ENCODE results near the gene BLOC1S1. TPM values are rescaled to one million over a fixed set of nuclear protein-coding genes. Genes with fewer than 3 reads are reported as not detected.

Gene BLOC1S1
- total RNA-seq, 1 experiment from 2014 or later: 66.7 TPM

DNA sequence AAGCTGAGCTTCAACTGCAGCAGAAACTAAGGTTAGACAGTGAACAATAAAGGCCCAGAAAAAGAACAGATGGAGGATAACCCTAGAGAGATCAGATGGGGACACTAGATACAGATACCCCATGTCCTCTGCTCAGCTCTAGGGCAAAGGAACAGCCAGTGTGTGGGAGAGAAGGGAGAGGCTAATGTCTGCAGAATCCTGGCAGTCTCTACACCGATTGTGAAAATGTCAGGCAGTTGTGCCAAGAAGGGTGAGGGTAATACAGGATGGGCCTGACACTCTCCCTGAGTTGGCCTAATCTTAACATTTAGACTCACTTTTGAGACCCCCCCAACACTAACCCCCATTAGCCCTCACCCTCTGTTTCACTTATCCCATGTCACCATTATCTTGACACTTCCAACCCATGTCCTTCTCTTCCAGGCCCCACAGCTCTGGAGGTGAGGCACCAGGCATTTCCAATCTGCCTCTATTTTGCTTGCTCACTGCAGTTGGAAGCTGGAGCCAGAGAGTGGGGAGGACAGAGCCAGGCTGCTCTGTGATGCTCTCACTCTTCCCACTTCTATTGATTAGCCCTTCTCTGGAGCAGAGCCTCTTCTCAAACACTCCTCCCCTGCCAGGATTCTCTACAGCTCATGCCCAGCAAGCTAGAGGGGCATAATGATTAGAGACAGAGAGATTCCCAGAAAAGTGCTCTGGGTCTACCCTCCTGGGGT lies 3.0 kb upstream of the BLOC1S1 start:
- H3K27ac ChIP-seq: no peak overlapping the region
- no peak for DNase-seq
- H3K27me3 ChIP-seq: no peaks in the 10 kb centered on the region; the same call in 1 of the 2 replicates
- H3K36me3 ChIP-seq: no peaks in the 10 kb centered on the region
- H3K4me3 ChIP-seq: no peak overlapping the region
- peaks cover 8% of the 10 kb centered on the region for H3K4me1 ChIP-seq
- H3K9me3 ChIP-seq (replicated peaks): no peaks in the 10 kb centered on the region

DNA sequence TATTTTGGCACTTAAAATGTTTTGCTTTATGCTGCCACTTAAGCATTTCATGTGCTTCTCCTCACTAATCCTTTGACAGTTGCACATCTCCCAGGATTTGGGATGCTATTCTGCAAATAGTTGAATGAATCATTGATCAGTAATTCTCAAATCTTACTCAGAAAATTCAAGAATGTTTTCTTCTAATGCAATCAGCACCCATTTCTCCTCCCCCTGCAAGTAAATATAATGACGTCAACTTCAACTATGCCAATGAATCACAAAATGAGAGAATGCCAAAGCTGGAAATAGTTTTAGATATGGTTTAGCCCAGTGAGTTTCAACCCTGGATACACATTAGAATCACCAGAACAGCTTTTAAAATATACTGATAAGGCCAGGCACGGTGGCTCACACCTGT lies 2.1 kb upstream of the BLOC1S1 start:
- Histone ChIP-seq H3K27me3 (no peaks in the 10 kb centered on the region; the same call in 1 of the 2 replicates), H3K4me3 (no peak overlapping the region), H3K36me3 (no peaks in the 10 kb centered on the region), H3K9me3 (replicated peaks) (no peaks in the 10 kb centered on the region), H3K4me1 (peaks cover 17% of the 10 kb centered on the region), H3K27ac (no peak overlapping the region)
- DNase-seq: no peak

- Histone ChIP-seq H3K27ac (peak overlapping the region; percentile 80; the same call in 1 of the 2 replicates), H3K9me3 (replicated peaks) (no peaks in the 10 kb centered on the region), H3K36me3 (no peaks in the 10 kb centered on the region), H3K4me1 (peaks cover 26% of the 10 kb centered on the region), H3K27me3 (no peaks in the 10 kb centered on the region), H3K4me3 (peak overlapping the region; percentile 79)
- peak in 1 of 2 experiments; percentile 26 for DNase-seq
Measured at GRCh38 chr12:55715169-55715764, 579 bp upstream of the BLOC1S1 start.

DNA sequence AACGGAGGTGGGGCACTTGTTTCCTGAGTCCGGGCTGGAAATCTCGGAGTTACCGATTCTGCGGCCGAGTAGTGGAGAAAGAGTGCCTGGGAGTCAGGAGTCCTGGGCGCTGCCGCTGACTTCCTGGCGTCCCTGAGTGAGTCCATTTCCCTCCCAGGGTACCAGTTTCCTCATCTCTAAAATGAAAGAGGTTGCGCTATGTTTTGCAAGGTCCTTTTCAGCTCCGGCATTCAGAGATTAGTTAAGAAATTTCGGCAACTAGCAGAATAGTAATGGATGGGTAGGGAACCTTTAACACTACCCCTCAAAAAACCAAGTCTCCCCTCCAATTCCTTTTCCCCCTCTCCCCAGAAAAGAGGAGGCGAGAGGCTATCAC lies 724 bp downstream of the BLOC1S1 start:
- no peaks in the 10 kb centered on the region for H3K27me3 ChIP-seq
- H3K36me3 ChIP-seq: no peaks in the 10 kb centered on the region
- H3K4me3 ChIP-seq: peak overlapping the region; percentile 79
- no peaks in the 10 kb centered on the region for H3K9me3 ChIP-seq (replicated peaks)
- no peak for DNase-seq
- H3K27ac ChIP-seq: peak overlapping the region; percentile 80
- peaks cover 30% of the 10 kb centered on the region for H3K4me1 ChIP-seq

DNA sequence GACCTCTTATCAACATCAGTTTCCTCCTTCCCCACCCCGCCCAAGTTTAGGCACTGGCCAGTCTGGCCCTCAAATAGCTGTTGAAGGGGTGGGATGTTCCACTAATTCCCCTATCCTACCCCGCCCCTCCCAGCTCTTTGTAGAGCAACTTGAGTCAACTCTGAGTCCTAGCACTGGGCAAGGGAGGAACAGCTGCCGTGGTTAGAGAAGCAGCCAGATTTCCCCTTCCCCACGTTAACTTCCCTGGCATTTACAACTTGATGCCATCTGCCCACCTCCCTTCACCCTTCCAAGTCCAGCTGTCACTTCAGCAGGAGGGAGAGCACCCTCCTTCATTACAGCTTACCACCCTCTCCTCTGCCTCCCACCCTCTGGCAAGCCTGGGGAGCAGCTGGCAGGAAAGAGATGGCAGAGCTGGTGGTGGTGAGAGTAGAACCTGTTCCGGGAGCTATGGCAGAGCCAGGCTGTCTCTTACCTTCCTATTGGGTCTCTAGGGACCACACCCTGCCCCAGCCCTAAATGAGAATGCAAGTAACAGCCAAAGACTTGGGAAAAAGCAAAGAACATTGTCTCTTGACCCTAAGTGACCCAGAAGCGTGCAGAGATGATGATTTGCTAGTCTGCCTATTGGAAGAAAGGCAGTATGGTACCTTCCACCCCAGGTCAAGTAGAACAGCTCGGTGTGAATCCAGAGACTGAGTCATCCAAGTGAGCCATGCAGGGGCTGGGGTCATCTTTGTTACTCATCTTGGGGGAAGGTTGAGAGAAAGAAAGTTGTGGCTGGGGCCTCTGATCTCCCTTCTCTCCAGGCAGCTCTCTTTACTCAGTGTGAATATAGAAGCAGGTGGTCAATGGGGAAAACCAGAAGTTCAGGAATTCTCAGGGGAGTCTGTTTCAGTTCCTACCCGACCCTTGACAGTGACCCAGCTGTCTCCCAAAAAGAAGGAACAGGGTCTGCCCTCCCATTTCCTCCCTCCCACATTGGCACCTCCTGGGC lies 1.5 kb downstream of the BLOC1S1 start:
- Histone ChIP-seq H3K4me1 (peaks cover 32% of the 10 kb centered on the region), H3K27ac (peak overlapping the region; percentile 80), H3K36me3 (no peaks in the 10 kb centered on the region), H3K27me3 (no peaks in the 10 kb centered on the region), H3K4me3 (peak overlapping the region; percentile 79), H3K9me3 (replicated peaks) (no peaks in the 10 kb centered on the region)
- peak; percentile 77 to 81 for DNase-seq

DNA sequence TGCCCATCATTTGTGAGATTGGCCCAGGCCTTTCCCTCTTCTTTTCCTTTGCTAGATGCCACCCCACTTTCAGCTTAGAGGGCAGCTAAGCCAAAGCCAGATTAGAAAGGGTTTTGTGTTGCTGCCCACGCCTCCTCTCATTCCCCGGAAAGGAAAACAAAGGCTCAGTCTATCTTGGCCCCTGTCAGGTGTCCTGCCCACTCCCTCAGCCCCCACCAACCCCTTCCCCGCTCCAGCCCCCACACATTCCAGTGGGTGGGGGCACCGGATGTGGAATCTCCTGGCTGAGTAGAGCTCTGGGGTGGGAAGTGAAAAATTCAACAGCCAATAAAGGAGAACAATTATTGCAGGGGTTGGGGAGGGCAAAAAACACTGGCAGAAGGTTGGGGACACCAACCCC lies 2.2 kb downstream of the BLOC1S1 start:
- DNase-seq: peak; percentile 55 to 66
- peaks cover 32% of the 10 kb centered on the region for H3K4me1 ChIP-seq
- no peaks in the 10 kb centered on the region for H3K9me3 ChIP-seq (replicated peaks)
- H3K27ac ChIP-seq: peak overlapping the region; percentile 80
- no peak overlapping the region for H3K4me3 ChIP-seq
- no peaks in the 10 kb centered on the region for H3K36me3 ChIP-seq
- H3K27me3 ChIP-seq: no peaks in the 10 kb centered on the region

- H3K4me3 ChIP-seq: no peak overlapping the region
- H3K27me3 ChIP-seq: no peaks in the 10 kb centered on the region
- H3K36me3 ChIP-seq: peaks cover 4% of the 10 kb centered on the region; the same call in 1 of the 2 replicates
- H3K27ac ChIP-seq: peak overlapping the region; percentile 80
- H3K9me3 ChIP-seq (replicated peaks): no peaks in the 10 kb centered on the region
- peaks cover 32% of the 10 kb centered on the region for H3K4me1 ChIP-seq
- DNase-seq: no peak
Measured at GRCh38 chr12:55718624-55719275, 2.9 kb downstream of the BLOC1S1 start.

DNA sequence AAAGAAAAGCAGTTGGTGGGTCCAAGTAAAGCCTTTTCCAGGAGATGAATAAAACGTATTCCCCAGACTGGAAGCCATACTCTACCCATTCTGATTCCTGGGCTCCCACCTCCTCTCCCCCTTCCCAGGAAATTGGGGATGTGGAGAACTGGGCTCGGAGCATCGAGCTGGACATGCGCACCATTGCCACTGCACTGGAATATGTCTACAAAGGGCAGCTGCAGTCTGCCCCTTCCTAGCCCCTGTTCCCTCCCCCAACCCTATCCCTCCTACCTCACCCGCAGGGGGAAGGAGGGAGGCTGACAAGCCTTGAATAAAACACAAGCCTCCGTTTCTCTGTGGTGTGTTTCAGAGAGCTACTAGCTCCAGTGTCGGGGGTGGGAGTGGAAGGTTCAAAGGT lies 3.5 kb downstream of the BLOC1S1 start:
- no peaks in the 10 kb centered on the region for H3K9me3 ChIP-seq (replicated peaks)
- peaks cover 32% of the 10 kb centered on the region for H3K4me1 ChIP-seq
- H3K36me3 ChIP-seq: peaks cover 10% of the 10 kb centered on the region
- no peak overlapping the region for H3K4me3 ChIP-seq
- H3K27ac ChIP-seq: no peak overlapping the region
- H3K27me3 ChIP-seq: no peaks in the 10 kb centered on the region
- DNase-seq: no peak

GRCh38 chr12:55720071-55720564 lies 4.3 kb downstream of the BLOC1S1 start, which contains the start of gene RDH5:
Gene RDH5 (plus strand): TSS chr12:55720393. CDS start chr12:55721185, 792 bp downstream.
- Histone ChIP-seq H3K9me3 (replicated peaks) (no peaks in the 10 kb centered on the region), H3K27me3 (no peaks in the 10 kb centered on the region), H3K4me3 (no peak within 1 kb of the TSS), H3K36me3 (peaks cover 16% of the 10 kb centered on the region), H3K27ac (no peak within 1 kb of the TSS), H3K4me1 (peaks cover 32% of the 10 kb centered on the region)
- DNase-seq: no peak

DNA sequence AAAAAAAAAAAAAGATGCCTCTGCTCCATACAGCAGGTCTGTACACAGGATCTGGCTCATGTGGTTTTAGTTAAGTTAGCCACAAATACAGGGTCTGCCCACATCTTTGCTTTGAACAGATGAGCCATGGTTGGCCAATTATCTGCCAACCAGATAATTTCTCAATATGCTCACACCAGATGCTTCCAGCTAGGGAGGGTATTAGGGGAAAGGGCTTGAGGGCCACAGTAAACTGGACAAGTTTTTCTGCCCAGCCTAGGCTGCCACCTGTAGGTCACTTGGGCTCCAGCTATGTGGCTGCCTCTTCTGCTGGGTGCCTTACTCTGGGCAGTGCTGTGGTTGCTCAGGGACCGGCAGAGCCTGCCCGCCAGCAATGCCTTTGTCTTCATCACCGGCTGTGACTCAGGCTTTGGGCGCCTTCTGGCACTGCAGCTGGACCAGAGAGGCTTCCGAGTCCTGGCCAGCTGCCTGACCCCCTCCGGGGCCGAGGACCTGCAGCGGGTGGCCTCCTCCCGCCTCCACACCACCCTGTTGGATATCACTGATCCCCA lies 5.1 kb downstream of the BLOC1S1 start:
- H3K27ac ChIP-seq: 0 out of 2 replicates have a peak overlapping the region, but pooled peaks have one; percentile 3
- peaks cover 32% of the 10 kb centered on the region for H3K4me1 ChIP-seq
- no peak overlapping the region for H3K4me3 ChIP-seq
- peaks cover 25% of the 10 kb centered on the region for H3K36me3 ChIP-seq
- H3K27me3 ChIP-seq: no peaks in the 10 kb centered on the region
- peak; percentile 74 to 81 for DNase-seq
- H3K9me3 ChIP-seq (replicated peaks): no peaks in the 10 kb centered on the region

DNA sequence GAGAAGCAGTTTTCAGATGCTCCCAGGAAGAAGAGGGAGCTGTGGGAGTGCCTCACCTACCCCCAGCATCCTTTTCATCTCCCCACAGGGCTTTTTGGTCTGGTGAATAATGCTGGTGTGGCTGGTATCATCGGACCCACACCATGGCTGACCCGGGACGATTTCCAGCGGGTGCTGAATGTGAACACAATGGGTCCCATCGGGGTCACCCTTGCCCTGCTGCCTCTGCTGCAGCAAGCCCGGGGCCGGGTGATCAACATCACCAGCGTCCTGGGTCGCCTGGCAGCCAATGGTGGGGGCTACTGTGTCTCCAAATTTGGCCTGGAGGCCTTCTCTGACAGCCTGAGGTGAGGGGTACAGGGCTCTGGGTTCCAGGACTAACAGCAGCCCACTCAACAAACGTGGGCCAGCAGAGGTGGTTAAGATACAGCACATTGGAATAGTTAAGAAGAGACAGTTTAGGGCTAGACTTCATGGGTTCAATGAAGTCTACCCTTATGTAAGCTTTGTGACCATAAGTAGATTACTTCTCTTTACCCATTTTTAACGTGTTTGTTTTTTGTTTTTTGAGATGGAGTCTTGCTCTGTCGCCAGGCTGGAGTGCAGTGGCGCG lies 5.9 kb downstream of the BLOC1S1 start:
- Histone ChIP-seq H3K27me3 (no peaks in the 10 kb centered on the region), H3K9me3 (replicated peaks) (no peaks in the 10 kb centered on the region), H3K4me1 (peaks cover 32% of the 10 kb centered on the region), H3K27ac (peak overlapping the region; percentile 3; the same call in 1 of the 2 replicates), H3K36me3 (peaks cover 31% of the 10 kb centered on the region), H3K4me3 (no peak overlapping the region)
- no peak for DNase-seq

DNA sequence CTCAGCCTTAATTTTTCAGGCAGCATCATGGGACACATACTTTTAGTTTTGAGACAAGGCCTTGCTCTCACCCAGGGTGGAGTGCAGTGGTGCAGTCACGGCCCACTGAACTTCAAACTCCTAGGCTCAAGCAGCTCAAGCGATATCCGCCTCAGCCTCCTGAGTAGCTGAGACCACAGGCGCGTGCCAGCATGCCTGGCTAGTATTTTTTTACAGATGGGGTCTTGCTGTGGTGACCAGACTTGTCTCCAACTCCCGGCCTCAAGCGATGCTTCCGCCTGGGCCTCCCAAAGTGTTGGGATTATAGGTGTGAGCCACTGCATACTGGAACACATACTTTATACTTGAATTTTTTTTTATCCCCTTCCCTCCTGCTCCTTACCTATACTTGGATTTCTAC lies 7.1 kb downstream of the BLOC1S1 start:
- H3K9me3 ChIP-seq (replicated peaks): no peaks in the 10 kb centered on the region
- no peak overlapping the region for H3K4me3 ChIP-seq
- peaks cover 27% of the 10 kb centered on the region for H3K4me1 ChIP-seq
- DNase-seq: no peak
- H3K27ac ChIP-seq: no peak overlapping the region
- H3K36me3 ChIP-seq: peaks cover 37% of the 10 kb centered on the region
- H3K27me3 ChIP-seq: no peaks in the 10 kb centered on the region

GRCh38 chr12:55723516-55724225 lies 7.8 kb downstream of the BLOC1S1 start:
- H3K4me1 ChIP-seq: peaks cover 20% of the 10 kb centered on the region
- H3K36me3 ChIP-seq: peaks cover 37% of the 10 kb centered on the region
- no peak overlapping the region for H3K27ac ChIP-seq
- H3K4me3 ChIP-seq: no peak overlapping the region
- DNase-seq: no peak
- H3K9me3 ChIP-seq (replicated peaks): no peaks in the 10 kb centered on the region
- H3K27me3 ChIP-seq: no peaks in the 10 kb centered on the region

All from SJCRH30 (cell line).